ENCODE data around the gene CPNE9.

The CPNE9 gene

DNA sequence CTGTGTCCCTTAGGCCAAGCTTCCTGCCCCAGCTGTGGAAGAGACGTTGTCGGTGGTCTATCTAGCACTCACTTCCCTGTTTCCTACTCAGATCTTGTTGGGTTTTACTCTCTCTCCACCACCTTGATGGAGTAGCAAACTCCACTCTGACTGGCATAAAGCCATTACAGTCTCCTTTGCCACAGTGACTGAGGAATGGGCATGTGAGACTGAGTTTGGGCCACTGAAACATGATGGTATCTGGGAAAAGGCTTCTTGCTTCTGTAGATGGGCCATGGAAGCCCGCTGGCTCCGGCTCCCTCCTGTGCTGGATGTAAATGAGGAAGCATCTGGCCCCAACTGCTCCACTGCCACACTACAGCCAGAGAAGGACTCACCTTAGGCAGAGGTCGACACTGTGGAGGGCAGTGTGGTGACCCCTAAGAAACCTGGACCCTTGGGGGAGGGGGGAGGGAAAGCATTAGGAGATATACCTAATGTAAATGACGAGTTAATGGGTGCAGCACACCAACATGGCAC is 75.5 kb downstream of the CPNE9 start:
- DNase-seq (ENCODE audit: low spot score): no peak
